ENCODE measurements around the gene AMDHD2.

DNA sequence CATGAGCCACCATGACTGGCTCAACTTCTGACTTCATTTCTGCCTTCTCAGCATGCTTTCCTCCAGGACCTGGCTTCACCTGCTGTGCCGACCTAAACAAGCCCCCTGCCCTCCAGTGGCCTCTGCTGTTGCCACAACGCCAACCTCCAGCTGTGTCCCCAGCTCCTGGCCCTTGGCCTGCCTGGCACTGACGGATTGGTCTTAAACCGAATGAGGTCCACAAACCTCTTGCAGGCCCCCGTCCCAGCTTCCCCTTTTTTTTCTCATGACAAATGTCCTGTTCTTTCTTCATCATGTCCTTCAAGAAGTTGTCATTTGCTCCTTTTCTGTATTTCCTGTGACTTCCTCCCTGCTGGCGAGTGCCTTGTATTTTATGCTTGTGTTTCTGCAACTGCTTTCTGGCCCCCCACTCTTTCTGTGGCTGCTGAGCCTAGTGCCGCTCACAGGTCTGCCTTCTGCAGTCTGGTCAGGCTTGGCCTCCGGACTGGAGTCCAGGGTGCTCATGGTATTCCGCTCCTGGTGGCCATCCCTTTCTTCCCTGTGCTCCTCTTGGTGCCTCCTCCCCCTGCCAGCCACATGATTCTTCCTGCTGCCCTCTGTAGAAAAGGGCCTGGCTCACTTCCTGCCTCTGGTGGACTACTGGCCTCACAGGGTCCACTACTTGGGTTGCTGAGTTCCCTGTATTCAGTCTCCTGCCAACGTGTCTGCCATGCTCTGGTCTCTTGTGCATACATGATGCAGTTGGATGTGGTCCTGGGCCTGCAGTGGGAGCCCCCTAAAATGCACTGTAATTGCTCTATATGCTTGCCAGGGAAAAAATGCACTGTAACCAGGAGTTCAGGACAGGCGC lies 3.6 kb upstream of the AMDHD2 start:
- TF ChIP-seq CTCF (conservative IDR thresholded peaks at IDR 0.05; ENCODE audit: low read length) (no peak), EZH2phosphoT487 (IDR thresholded peaks at IDR 0.05; ENCODE audit: borderline replicate concordance, low read depth, low read length) (no peak)
